Head of caudate nucleus (tissue), 42 donors: ENCODE measurements around the gene GALNT16.
"Not testable (repeated sequence)": the region's sequence is repeated elsewhere in the genome, so short reads cannot be mapped to it uniquely, and the experiment has no call there.

ENCODE experiments used
- DNase-seq, 42 donors: peaks; one replicate each; pipeline versions ENCODE4 v3.0.0 to v3.0.0-alpha.2; 2020 to 2021; ENCODE audit warnings: mixed read lengths in 7 of 42
- intact Hi-C: fragments of 100-400 bp; cut with DNase I; formaldehyde crosslinking; loops from one replicate; pipeline ENCODE4 v1.15.0; 2022

Gene GALNT16

GRCh38 chr14:69249603-69250002, 10.4 kb upstream of the GALNT16 start:
- no peak for DNase-seq
- intact Hi-C loops: no loop called here

DNA sequence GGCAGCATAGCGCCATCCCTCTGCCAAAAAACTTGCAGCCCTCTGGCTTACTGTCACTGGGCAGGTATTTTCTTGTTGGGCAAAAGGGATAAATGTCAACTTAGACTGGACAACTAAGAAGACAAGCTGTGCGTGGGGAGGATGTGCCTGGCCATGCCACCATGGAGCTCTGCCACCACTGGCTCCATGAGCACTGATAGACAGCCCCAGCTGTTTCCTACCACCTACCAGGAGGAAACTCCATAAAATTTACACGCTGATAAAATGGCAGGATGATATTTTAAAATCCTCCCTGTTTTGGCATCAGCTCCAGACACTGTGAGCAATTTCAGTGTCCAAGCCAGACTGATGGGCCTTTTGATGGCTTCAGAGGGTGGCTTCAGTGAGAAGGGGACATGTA, 7.1 kb upstream of the GALNT16 start:
- intact Hi-C loops: no loop called here
- no peak for DNase-seq

GRCh38 chr14:69259168-69259526, 811 bp upstream of the GALNT16 start:
- no peak for DNase-seq
- intact Hi-C loops: no loop called here

GRCh38 chr14:69260190-69260860, 367 bp downstream of the GALNT16 start:
- intact Hi-C loops: no loop called here
- peak in 14 of 42 donors; percentile 20 to 58 (median 27) for DNase-seq

- intact Hi-C loops: no loop called here
- DNase-seq: peak in 25 of 42 donors; percentile 18 to 72 (median 39)
Observed at GRCh38 chr14:69260861-69261564, 1.1 kb downstream of the GALNT16 start.

DNA sequence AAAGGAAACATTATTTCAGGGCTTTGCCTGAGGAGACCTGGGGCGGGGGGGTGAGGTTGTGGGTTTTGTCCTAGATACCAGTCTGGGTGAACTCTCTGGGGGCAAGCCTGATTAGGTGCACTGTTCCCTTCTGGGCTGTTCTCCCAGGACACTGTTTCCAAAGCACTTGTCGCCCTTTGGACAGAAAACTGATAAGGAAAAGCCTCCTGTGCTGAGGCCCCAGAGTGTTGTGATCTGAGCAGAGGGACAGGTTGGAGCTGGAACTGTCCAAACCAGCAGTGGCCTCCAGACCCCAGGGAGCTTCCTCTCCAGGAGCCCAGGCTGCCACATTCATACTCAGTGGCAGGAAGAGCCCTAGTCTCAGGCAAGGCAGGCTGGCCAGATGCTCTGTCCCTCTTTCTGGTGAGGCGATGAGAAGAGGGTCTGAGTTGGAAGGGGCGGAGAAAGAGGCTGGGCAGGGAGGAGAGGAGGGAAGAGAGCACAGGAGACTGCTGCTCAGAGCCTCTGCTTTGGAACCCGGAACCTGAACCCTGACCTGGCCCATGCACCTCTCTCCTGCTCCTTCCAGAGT, 1.9 kb downstream of the GALNT16 start:
- intact Hi-C loops: no loop called here

DNA sequence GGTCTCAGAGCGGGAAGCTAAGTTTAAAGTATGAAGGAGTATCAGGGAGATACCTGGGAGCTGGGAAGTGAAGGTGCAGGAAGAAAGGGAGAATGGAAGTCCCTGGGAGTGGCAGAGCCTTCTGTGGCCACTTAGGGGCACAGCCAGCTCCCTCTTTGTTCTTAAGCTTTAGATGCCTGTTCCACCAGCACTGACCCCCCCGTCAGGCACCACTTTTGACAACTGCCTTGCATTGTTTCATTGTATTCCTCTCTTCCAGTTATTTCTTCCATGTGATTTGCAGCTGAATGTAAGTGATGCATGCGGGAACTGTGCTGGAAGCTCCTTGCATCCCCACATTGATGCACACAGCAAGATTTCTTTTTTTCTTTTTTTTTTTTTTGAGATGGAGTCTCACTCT, 2.6 kb downstream of the GALNT16 start:
- intact Hi-C loops: no loop called here
- peak in 4 of 42 donors; percentile 16 to 42 (median 29) for DNase-seq

More for the DNA sequence above, 1.9 kb downstream of the GALNT16 start:
- no peak for DNase-seq

DNA sequence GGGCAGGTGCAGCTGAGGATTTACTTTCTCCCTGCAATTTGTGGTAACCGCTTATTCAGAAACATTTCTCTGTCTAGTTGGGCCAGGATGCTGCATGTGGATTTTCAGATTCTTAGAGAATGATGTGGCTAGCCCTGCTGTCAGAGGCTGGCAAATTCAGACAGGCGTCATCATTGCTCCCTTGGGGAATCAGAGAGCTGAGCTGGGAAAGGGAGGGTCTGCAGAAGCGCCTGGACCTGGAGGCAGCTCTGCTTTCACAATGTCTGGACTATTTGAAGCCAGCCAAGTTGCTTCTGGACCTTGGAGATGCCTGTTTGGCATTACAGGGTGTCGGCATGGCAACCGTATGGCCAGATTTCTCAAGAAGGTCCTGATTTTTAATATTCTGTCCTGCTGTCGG, 3.4 kb downstream of the GALNT16 start:
- intact Hi-C loops: no loop called here
- peak in 15 of 42 donors; percentile 5 to 79 (median 39) for DNase-seq

- peak in 6 of 42 donors; percentile 14 to 59 (median 32) for DNase-seq
- intact Hi-C loops: no loop called here
Observed at GRCh38 chr14:69263771-69264170, 3.8 kb downstream of the GALNT16 start.

GRCh38 chr14:69266572-69267345, 6.8 kb downstream of the GALNT16 start:
- DNase-seq: peak in 6 of 42 donors; percentile 11 to 46 (median 34)
- intact Hi-C loops: no loop called here

- no peak for DNase-seq
- intact Hi-C loops: no loop called here
Observed at GRCh38 chr14:69267492-69267891, 7.5 kb downstream of the GALNT16 start.

DNA sequence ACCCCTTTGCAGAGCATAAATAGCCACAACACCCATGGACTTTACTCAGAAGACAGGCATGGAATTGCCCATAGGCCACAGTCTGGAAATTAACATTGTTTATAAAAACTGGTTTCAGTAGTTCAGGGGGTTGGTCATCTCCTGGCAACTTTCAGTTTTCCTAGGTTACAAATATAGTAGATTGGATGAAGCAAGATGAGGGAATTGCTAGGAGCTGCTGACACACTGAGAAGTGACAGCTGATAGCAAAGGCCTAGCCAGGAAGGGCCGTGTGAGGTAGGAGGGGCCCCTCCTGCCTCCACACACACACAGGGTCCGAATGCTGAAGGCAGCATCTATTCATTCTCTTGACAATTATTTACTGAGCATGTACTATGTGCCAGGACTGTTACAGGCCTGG, 8.3 kb downstream of the GALNT16 start:
- DNase-seq: no peak
- intact Hi-C loops: no loop called here

DNA sequence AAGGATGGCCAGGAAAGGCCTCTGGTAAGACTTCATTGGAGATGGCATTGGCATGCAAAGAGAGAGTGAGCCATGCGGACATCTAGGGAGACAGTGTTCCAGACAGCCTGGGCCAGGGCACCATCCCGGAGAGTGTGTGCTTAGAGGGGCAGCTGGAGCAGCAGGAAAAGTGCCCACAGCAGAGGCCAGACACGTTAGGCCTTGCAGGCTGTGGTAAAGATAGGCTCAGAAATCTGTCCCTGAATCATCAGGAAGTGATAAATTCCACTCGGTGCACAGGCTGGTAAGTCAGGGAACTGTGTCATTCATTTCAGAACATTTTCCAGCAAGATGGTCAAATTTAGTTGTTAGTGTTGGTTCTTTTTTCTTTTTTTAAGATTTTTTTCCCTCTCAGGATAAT, 8.8 kb downstream of the GALNT16 start:
- intact Hi-C loops: no loop called here
- no peak for DNase-seq

DNA sequence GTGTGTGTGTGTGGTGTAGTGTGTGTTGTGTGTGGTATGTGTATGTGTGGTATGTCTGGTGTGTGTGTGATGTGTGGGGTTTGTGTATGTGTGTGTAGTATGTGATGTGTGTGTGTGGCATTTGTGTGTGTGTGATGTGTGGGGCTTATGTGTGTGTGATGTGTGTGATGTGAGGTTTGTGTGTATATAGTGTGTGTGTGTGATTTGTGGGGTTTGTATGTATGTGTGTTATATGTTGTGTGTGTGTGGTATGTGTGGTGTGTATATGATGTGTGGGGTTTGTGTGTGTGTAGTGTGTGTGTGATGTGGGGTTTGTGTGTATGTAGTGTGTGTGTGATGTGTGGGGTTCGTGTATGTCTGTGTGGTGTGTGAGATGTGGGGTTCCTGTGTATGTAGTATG, 9.4 kb downstream of the GALNT16 start:
- no peak for DNase-seq
- intact Hi-C loops: no loop called here

GRCh38 chr14:69270097-69270496, 10.1 kb downstream of the GALNT16 start:
- no peak for DNase-seq
- intact Hi-C loops: no loop called here

DNA sequence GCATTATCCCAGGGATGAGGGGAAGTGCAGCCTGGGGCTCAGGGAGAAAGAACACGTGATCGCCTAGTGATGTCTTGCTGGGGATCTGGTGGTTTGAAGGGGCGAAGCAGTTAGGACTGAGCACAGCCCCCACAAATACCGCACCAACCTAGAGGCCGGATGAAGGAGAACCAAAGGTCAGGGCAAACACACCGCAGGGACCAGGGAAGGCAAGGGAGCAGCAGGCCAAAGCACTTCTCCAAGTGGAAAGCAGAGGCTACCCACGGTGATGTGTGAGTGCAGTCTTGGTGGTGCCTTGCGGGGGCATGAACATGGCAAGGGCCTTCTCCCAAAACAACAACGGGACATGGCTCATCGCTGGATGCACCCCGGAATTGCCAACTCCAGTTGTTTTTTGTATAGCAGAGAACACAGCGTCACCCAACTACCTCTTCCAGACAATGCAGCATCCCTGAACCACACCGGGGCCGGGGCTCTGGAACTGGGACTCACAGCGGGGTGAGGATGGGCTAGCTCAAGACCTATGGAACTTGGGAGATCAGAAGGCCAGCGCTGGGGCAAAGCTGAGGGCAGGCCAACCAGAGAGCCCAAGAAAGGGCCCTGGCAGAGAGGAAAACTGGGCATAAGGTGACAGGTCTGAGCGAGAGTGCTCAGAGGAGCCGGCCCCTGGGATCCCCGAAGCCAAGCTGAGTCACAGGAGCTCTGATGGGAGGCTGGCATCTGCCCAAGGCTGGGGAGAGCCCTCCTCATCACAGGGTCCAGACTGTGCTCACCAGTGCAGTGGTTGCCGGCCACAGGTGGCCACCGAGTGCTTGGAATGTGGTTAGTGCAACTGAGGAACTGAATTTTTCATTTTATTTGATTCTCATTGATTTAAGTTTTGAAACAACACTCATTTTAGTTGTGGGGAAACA, 11.1 kb downstream of the GALNT16 start:
- intact Hi-C loops: no loop called here

GRCh38 chr14:69274321-69274720, 14.4 kb downstream of the GALNT16 start:
- intact Hi-C loops: no loop called here
- no peak for DNase-seq

More for the DNA sequence above, 11.1 kb downstream of the GALNT16 start:
- peak in 7 of 42 donors; percentile 22 to 75 (median 53) for DNase-seq

DNA sequence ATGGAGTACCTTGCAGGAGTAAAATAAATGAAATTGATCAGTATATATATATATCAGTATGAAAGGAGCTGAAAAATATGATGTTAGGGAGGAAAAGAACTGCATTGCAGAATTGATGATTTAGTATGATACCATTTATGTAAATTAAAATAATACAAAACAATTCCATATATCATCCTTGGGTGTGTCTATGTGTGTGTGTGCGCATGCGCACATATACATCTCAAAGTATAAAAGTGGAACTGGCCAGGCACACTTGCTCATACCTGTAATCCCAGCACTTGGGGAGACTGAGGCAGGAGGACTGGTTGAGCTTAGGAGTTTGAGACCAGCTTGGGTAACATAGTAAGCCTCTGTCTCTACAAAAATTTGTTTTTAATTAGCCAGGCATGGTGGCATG, 15.4 kb downstream of the GALNT16 start:
- intact Hi-C loops: no loop called here
- no peak for DNase-seq

DNA sequence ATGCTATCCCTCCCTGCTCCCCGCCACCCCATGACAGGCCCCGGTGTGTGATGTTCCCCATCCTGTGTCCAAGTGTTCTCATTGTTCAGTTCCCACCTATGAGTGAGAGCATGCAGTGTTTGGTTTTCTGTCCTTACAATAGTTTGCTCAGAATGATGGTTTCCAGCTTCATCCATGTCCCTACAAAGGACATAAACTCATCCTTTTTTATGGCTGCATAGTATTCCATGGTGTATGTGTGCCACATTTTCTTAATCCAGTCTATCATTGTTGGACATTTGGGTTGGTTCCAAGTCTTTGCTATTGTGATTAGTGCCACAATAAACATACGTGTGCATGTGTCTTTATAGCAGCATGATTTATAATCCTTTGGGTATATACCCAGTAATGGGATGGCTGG, 17.4 kb downstream of the GALNT16 start:
- intact Hi-C loops, DNase-seq: not testable (repeated sequence)
